NCI-H2227 treated with DMSO at 0.1 percent for 48 hours (cell line): ENCODE data around the gene LHFPL6.
A peak's percentile ranks its signal among the peaks of the same experiment; 100 is the strongest.

Source experiments
- DNase-seq: peaks from one replicate; lab custom pipeline; 2025; lab: John Stamatoyannopoulos, UW

The LHFPL6 gene

GRCh38 chr13:39590466-39591036 is 12.4 kb downstream of the LHFPL6 start:
- no peak for DNase-seq

- DNase-seq = no peak
These were observed 14.6 kb downstream of the LHFPL6 start for GRCh38 chr13:39588384-39588783.

DNA sequence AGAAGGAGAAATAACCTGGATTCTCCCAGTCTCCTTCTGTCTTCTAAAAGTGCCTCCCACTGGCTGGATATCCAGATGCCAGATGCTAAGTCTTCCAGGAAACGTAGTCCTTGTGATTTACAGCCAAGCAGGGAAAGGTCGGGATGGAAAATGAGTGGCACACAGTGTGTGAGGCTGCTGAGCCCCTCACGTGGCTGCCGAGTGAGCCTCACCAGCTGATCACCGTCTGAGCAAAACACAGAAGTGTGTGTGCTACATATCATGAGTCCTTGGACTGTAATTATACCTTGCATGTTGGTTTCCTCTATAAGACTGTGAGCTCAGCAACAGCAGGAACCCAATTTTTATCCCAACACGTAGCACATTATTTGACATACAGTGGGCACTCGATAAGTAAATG is 15.1 kb downstream of the LHFPL6 start:
- no peak for DNase-seq

- DNase-seq = no peak
These were observed 15.9 kb downstream of the LHFPL6 start for GRCh38 chr13:39586958-39587605.

GRCh38 chr13:39586151-39586550 is 16.8 kb downstream of the LHFPL6 start:
- DNase-seq = no peak

DNA sequence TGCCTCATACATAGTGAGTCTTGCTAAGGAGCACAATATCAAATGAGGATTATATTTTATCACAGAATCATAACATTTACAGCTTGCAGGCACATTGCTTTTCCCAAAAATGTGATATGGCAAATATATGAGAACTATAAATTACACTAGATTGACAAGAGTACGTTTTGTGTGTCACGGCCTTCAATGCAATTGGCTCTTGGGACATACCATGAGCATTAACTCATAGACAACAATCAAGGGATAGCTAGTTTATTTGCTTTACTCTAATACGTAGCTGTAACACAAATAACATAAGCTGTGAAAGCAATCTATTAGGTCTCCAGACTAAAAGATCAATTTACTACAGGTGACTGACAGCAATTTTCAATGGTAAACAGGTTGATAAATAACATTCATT is 17.8 kb downstream of the LHFPL6 start:
- no peak for DNase-seq

DNA sequence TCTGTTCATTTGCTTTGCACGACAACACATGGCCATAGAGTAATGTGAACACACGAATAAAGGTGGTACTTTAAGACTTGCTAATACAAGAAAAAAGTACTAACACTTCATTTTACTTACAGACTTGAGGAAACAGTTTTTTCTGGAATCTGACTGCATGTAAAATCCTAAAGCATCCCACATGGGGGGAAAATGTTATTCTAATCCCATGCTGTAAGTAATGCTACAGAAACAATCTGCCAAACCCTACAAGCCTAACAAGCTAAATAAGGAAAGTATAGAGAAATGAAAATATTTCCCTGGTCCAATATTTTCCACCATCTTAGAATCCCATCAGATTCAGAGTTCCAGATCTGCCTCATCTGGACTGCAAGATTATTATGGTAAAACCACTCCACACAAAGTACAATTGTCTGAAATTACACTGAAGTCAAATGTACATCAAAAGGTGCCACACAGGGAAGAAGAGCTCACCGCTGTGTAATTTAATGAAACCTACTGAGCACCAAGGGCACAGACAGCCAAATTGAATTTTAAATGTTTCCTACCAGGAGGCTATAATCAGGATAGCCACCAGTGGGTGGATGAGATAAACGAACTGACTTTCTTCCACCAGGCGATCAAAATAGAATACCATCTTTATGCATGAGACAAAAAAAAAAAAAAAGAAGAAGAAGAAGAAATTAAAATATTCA is 22.0 kb downstream of the LHFPL6 start:
- DNase-seq = peak; percentile 51

GRCh38 chr13:39578821-39579291 is 24.1 kb downstream of the LHFPL6 start:
- DNase-seq = no peak

DNA sequence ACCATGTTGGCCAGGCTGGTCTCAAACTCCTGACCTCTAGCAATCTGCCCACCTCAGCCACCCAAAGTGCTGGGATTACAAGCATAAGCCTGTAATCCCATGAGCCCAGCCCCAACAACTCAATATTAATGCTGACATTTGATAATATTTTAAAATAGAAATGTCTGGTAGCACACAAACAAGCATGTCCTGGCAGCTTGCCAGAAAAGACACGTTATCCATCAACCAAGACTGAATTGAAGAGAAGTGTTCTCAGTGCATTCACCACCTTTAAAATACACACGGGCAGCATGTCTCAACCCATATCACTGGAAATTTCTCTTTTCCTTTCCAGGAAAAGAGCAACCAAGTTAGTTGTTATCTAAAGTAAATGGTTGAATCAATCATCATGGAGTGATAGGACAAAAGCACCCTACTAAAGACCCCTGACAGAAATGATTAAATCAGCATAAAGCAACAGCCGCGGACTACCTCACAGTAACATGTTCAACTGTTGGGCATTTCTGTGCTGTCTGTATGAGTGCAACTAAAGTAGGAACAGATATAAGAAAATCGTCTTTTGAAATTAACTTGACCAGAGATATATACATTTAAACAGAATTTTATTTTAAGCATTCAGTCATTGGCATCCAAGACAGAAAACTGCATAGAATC is 25.0 kb downstream of the LHFPL6 start:
- DNase-seq = no peak

DNA sequence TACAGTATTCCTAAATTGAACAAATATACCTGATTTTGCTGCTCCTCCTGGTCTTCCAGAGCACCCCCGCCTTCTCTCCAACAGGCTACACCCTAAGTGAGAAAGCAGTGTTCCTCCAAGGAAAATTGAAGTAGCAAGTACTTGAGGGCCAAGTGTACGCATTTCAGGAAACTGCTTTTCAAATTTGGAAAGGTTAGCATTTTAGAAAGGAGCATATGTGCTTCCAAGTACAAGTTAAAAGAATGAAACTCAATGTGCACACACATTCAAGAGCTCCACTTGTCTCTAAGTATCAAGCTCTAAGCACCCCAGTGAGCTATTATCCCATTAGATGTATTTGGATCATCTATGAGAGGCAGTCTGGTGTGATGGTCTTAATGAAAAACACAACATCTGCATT is 25.8 kb downstream of the LHFPL6 start:
- no peak for DNase-seq

- no peak for DNase-seq
These were observed 27.3 kb downstream of the LHFPL6 start for GRCh38 chr13:39575641-39576238.

GRCh38 chr13:39571502-39572092 is 31.4 kb downstream of the LHFPL6 start:
- no peak for DNase-seq

DNA sequence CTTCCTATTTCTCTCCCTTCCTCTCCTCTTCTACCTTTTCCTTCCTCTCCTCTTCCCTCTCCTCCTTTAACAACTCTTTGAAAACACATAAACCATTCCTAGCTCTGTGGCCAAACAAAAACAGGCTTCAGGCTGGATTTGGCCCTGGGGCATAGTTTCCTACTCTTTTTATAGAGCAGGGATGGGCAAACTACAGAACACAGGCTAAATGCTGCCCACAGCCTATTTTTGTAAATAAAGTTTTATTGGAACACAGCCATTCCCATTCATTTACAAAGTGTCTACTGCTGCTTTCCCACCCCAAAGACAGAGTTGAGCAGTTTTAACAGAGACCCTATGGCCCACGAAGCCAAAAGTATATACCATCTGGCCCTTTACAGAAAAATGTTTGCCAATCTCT is 35.4 kb downstream of the LHFPL6 start:
- no peak for DNase-seq

GRCh38 chr13:39566216-39566869 is 36.6 kb downstream of the LHFPL6 start:
- DNase-seq = no peak

GRCh38 chr13:39565036-39565949 is 37.7 kb downstream of the LHFPL6 start:
- no peak for DNase-seq

GRCh38 chr13:39563470-39563735 is 39.6 kb downstream of the LHFPL6 start:
- no peak for DNase-seq

- DNase-seq = no peak
These were observed 41.0 kb downstream of the LHFPL6 start for GRCh38 chr13:39561971-39562370.

- no peak for DNase-seq
These were observed 43.1 kb downstream of the LHFPL6 start for GRCh38 chr13:39559847-39560246.

GRCh38 chr13:39557285-39557955 is 45.6 kb downstream of the LHFPL6 start:
- DNase-seq = no peak

GRCh38 chr13:39556866-39557265 is 46.1 kb downstream of the LHFPL6 start:
- DNase-seq = no peak
